NCI-H510A treated with DMSO at 0.1 percent for 48 hours (cell line): ENCODE measurements around the gene FYCO1.
"Not testable (repeated sequence)": the region's sequence is repeated elsewhere in the genome, so short reads cannot be mapped to it uniquely, and the experiment has no call there.

Source experiments
- DNase-seq: peaks from one replicate; lab custom pipeline; 2025; lab: John Stamatoyannopoulos, UW

Gene FYCO1

GRCh38 chr3:45995236-45996192, at the start of gene FYCO1:
Gene FYCO1 (minus strand): TSS chr3:45995824. CDS start chr3:45984910, 10,914 bp downstream.
- peak; percentile 57 for DNase-seq

DNA sequence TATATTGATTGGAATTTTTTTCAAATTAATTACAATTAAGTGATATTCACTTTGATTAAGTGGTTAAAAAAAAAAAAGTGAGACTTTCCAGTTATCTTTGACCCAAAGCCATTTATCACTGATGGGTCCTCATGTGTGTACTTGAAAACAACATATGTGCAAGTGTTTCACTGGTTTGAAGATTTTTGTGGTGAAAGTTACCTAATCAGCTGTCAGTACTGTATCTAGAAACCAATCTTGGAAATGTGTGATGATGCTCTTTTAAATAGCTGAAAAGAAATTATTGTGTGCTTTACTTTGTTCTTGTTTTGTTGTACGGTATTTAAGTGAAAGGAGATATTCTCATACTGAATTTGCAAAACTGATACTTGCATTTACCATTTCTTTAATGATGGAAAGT, 43.3 kb upstream of the FYCO1 start:
- DNase-seq: no peak

- DNase-seq: not testable (repeated sequence)
These were observed 42.4 kb upstream of the FYCO1 start for GRCh38 chr3:46038071-46038470.

DNA sequence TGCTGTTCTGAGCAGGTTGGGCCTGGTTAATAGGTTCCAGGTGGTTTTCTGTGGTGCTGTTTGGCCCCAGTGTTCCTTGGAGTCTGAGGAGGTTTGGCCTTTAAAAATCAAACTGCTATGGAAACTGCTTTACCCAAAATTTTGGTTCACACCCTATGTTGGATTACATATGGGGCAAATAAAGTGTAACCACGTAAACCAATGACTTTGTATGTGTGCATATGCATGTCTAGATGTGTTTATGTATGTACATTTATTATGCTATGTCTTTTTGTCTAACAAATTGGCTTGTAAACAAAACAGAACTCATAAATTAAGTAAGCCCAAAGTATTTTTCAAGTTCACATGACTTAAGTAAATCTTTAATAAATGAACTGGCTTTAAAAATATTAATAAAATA, 40.6 kb upstream of the FYCO1 start:
- DNase-seq: no peak

DNA sequence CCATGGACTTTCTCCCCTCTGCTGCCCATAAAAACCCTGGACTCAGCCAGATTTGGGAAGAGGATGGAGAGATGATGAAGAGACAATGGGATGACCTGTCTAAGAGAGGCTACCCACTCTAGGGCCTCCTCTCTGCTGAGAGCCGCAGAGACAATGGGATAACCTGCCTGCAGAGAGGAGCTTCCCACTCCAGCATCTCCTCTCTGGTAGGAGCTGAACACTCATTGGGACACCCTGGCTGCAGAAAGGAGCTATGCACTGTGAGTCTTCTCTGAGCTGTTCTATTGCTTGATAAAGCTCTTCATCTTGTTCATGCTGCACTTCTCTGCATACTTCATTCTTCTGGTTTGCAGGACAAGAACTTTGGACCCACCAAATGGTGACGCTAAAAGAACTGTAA, 36.1 kb upstream of the FYCO1 start:
- DNase-seq: no peak

- no peak for DNase-seq
These were observed 35.6 kb upstream of the FYCO1 start for GRCh38 chr3:46031269-46031668.

DNA sequence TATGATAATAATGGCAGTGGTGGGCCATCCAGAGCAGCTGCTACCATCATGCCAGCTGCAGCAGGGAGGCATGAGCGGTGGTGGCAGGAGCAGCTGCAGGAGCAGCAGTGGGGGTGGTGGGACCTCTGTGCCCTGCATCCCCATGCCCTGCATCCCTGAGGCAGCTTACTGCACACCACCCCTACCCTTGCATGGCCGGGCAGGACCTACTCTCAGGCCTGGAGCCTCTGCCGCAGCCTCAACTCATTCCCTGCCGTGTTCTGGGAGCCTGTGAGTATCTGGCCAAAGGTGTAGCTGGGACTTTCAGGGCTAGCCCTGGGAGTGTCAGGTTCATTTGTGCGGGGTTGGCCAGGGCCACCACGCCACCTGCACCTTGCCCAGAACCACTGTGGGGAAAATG, 35.0 kb upstream of the FYCO1 start:
- DNase-seq: no peak

DNA sequence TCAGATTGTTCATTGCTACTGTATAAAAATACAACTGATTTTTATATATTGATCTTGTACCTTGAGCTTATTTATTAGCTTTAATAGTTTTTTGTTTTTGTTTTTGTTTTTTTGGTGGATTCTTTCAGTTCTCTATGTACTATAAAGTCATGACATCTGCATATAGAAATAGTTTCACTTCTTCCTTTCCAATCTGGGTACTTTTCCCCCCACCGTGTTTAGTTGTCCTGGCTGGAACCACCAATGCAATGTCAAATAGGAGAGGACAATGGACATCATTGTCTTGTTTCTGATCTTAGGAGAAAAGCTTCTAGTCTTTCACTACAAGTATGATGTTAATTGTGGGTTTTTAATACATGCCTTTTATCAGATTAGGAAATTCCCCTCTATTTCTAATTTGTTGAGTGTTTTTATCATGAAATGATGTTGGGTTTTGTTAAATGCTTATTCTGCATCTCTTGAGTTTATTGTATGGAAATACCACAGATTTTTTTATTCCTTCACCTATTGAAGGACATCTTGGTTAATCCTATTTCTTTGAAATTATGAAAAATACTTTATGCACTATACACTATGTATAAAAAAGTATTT, 34.4 kb upstream of the FYCO1 start:
- no peak for DNase-seq

- no peak for DNase-seq
These were observed 32.2 kb upstream of the FYCO1 start for GRCh38 chr3:46027736-46028397.

- no peak for DNase-seq
These were observed 31.5 kb upstream of the FYCO1 start, which contains the start of gene XCR1 for GRCh38 chr3:46027021-46027705. Gene XCR1 (minus strand): TSS chr3:46027483. CDS start chr3:46021947, 5,536 bp downstream.

DNA sequence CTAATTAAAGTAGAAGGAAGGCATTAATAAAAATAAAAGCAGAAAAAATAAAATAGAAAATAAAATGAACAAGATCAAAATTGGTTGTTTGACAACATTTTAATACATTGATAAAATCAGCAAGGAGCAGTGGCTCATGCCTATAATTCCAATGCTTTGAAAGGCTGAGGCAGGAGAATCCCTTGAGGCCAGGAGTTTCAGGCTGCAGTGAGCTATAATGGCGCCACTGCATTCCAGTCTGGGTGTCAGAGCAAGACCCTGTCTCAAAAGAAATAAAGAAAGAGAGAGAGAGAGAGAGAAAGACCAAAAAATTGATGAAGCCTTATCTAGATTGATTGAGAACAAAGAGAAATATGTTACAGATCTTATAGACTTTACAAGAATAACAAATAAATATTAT, 29.5 kb upstream of the FYCO1 start:
- no peak for DNase-seq

- DNase-seq: no peak
These were observed 28.5 kb upstream of the FYCO1 start for GRCh38 chr3:46024131-46024530.

DNA sequence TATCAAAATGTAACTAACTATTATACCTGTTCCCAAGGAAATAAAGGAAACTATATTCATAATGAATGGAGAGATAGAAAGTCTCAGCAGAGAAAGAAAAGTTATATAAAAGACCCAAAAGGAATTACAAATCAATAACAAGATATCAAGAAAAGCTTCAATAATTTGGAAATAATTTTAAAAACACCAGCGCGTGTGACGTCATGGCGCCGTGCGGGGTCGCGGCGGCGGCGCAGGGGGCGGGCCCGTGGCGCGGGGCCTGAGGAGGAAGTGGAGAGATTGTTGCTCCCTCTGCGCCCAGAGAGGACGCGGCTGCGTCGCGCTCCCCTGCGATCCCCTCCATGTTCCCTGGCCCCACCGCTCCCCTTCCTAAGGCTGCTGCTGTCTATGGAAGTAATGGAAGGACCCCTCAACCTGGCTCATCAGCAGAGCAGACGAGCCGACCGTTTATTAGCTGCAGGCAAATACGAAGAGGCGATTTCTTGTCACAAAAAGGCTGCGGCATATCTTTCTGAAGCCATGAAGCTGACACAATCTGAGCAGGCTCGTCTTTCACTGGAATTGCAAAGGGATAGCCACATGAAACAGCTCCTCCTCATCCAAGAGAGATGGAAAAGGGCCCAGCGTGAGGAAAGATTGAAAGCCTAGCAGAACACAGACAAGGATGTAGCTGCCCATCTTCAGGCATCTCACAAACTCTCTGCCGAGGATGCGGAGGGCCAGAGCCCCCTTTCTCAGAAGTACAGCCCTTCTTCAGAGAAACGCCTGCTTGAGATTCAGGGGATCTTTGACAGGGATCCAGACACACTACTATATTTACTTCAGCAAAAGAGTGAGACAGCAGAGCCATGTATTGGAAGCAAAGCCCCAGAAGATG, 27.5 kb upstream of the FYCO1 start:
- no peak for DNase-seq

- DNase-seq: no peak
These were observed 25.9 kb upstream of the FYCO1 start for GRCh38 chr3:46021516-46021915.

DNA sequence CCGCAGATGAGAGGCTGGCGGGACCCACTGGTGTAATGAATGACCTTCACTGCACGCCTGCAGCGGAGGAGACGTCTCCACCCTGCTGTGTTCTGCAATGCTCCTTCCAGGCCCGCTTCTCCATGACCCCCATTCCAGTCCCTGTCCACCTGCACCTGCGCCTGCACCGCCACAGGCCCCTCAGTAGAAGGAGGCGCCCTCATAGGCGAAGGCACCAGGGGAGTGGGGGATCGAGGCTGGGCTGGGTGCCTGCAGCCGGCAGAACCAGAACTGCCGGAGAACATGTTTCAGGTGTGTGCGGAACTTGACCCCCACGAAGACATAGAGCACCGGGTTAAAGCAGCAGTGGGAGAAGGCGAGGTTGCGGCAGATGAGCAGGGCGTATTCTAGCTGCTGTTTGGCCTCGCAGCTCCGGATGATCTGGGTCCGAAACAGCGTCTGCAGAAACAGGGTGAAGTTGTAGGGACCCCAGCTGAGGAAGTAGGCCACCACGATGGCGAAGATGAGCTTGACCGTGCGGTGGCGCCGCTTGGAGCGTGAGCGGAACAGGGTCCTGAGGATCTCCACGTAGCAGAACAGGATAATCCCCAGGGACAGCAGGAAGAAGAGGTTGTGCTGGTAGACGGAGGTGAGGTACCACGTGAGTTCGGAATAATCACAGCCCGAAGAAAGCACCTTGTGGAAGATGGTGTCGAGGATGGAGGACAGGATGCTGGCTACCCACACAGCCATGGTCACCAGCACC, 25.3 kb upstream of the FYCO1 start:
- no peak for DNase-seq

DNA sequence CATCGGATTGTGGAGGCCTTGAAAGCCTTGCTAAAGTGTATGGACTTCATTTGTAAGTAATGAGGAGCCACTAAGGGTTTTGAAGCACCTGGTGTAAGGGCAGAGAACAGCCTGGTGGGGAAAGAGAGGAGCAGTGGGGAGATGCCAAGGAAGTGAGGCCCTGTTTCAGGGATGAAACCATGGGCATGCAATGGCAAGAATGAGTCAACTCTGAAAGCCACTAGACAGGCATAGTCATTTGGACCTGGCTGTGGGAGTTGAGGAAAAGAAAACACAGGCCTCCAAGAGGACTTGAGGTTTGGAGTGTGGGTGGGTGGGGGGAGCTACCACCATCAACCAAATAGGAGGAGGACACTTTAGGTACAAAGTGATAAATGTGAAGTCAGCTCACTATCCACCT, 24.1 kb upstream of the FYCO1 start:
- DNase-seq: no peak

GRCh38 chr3:46017720-46018119, 22.1 kb upstream of the FYCO1 start:
- DNase-seq: no peak

DNA sequence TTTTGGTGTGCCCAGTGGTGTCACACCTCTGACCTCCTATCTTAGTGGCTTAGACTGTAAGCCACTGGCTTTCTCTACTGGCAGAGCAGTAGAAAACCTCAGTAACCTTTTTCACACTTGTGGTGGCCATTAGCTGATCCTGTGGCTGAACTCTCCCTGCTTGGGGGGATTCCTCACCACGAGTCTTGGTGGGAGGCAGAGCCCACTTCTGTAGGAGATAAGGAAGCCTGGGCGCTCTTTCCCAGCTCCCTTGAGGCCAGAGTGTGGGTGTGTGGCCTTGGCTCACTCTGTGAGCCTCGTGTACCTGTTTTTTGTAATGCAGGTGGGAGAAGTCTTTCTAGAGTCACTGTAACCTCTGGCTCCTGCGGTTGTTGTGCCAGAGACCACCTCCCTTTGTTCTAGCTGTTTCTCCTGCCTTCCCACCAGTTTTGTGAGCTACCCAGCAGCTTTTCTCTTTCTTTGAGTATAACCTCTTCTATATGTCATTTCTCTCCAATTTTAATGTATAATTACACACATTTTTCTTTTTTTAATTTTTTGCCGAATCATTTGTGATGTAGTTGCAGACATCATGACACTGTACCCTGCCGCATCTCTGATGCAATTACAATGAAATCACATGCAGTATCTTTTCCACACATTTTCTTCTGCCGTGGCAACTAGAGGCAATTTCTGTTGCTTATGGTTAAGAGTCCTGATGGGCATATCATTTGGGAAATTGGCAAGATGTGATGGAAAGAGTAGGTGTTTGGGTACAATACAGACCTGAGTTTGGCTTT, 17.9 kb upstream of the FYCO1 start:
- no peak for DNase-seq

GRCh38 chr3:46012246-46012645, 16.6 kb upstream of the FYCO1 start:
- no peak for DNase-seq
